Fibroblast of pulmonary artery (primary cell): ENCODE measurements around the gene PTPRD.
"Not testable (repeated sequence)": the region's sequence is repeated elsewhere in the genome, so short reads cannot be mapped to it uniquely, and the experiment has no call there.

Experiments
- DNase-seq: peaks from one replicate; pipeline ENCODE4 v3.0.0-alpha.2; 2010; ENCODE audit warnings: low read depth
- H3K4me3 ChIP-seq: replicated peaks from 2 replicates; pipeline ENCODE4 v1.5.1; 2011; ENCODE audit warnings: low read depth, mild to moderate bottlenecking, control low read depth, low read length, moderate library complexity
- TF ChIP-seq, protein P1 (sequence below): IDR thresholded peaks from 2 replicates; pipeline ENCODE4 v1.5.1; 2011; ENCODE audit warnings: mild to moderate bottlenecking, control low read depth, low read length, inconsistent platforms; ENCODE audit errors: missing control alignments

PTPRD gene

DNA sequence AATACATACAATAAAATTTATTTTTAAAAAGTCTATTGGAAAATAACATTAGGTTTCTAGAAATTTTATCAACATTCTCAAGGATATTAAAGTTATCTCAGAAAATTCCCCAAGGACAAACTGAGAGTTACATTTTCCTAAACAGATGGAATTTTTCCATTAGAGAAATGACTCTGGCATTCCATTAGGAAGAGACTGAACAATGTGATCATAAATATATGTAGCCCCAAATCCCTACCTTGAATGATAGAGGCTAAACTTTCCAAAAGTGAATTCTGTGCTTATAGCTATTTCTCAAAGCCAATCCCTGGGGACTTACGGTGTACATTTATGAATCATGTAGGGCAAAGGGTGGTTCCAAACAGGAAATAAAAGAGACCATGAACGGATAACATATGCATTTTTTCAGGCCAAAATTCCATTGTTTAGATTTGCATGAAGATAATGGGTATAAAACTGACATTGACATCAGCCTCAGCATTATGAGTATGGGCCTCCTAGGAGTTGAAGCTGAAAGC, 1632.2 kb downstream of the PTPRD start:
- TF ChIP-seq, protein P1, sequence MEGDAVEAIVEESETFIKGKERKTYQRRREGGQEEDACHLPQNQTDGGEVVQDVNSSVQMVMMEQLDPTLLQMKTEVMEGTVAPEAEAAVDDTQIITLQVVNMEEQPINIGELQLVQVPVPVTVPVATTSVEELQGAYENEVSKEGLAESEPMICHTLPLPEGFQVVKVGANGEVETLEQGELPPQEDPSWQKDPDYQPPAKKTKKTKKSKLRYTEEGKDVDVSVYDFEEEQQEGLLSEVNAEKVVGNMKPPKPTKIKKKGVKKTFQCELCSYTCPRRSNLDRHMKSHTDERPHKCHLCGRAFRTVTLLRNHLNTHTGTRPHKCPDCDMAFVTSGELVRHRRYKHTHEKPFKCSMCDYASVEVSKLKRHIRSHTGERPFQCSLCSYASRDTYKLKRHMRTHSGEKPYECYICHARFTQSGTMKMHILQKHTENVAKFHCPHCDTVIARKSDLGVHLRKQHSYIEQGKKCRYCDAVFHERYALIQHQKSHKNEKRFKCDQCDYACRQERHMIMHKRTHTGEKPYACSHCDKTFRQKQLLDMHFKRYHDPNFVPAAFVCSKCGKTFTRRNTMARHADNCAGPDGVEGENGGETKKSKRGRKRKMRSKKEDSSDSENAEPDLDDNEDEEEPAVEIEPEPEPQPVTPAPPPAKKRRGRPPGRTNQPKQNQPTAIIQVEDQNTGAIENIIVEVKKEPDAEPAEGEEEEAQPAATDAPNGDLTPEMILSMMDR = no peak
- no peak for DNase-seq
- H3K4me3 ChIP-seq = no peak overlapping the region

DNA sequence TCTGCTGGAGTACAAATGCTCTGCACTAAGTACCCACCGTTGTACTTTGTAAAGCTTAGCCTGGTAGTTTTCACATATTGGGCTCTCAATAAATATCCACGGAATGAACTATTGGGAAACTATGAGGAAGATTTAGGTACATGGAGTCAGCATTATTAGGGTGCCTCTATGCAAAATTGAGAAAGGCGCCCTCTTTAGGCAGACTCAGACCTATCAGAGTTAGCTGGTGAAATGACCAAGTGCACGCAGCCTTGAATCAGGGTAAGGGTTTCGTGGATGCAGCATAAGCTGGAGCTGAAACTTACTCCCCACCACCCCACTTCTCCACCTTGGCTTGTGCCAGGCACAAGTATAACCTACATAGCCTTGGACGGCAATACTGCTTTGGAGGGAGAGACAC, 1634.5 kb downstream of the PTPRD start:
- TF ChIP-seq, protein P1 = no peak
- no peak overlapping the region for H3K4me3 ChIP-seq
- DNase-seq = no peak

DNA sequence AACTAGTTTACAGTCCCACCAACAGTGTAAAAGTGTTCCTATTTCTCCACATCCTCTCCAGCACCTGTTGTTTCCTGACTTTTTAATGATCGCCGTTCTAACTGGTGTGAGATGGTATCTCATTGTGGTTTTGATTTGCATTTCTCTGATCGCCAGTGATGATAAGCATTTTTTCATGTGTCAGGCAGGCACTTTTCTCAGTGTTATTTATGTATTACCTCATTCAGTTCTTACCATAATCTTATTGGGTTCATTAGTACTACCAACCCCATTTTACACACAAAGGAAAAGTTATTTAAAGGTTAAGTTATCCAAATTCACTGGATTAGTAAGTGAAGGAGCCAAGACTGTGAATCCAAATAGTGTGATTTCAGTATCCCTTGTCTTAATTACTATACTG, 1644.5 kb downstream of the PTPRD start:
- DNase-seq, H3K4me3 ChIP-seq: not testable (repeated sequence)

DNA sequence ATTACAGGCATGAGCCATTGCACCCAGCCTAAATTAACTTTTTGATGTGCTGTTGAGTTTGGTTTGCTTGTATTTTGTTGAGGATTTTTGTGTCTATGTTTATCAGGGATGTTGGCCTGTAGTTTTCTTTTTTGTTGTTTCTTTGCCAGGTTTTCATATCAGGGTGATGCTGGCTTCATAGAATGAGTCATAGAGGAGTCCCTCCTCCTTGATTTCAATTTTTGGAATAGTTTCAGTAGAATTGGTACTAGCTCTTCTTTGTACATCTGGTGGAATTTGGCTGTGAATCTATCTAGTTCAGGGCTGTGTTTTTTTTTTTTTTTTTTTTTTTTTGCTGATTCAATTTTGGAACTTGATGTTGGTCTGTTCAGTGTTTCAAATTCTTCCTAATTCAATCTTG, 1648.9 kb downstream of the PTPRD start:
- no peak overlapping the region for H3K4me3 ChIP-seq
- DNase-seq = no peak
- TF ChIP-seq, protein P1 = no peak

DNA sequence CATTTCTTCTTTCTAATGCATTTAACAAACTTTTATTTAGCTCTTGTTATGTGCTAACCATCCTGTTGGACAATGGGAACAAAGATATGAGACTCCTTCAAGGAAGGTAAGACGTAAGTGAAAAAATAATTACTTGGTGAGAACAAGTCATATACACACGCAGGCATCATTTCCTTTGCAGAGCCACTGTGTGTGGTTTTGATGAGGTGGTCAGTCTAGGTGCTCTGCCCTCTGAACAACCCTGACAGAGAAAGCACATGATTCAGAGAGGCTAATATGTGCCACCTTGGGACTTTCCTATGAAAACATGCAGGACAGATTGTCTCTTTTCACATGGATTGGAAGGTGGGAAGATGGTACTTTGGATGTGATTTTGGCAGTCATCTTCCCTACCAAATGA, 1650.7 kb downstream of the PTPRD start:
- TF ChIP-seq, protein P1 = no peak
- no peak overlapping the region for H3K4me3 ChIP-seq
- no peak for DNase-seq

DNA sequence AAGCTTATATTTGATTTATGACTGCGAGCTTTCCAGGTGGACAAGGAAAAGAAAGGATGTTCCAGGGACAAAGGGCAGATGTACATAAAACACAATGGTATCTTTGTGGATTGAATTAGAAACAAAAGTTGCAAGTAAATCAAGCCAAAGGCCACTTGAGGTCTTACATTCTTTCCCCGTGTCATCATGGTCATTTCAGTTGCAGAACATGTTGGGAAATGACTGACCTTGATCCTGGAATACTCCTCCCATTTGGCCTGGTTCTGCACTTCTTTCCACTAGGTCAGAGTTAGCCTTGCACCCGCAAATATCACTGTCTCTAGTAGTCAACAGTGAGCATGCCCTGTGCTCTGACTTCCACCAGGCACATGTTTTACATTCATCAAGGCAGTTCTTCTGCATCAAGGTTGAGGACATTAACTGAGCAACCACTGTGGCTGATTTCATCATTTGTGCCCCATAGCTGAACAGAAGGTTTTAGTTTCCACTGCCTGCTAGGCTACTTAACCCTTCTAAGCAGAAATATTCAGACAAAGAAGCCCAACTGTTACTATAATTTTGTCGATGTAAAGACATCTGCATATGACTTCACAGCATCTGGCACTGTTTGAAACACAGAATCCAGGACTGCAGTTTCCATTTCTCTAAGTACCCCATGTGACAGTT, 1651.5 kb downstream of the PTPRD start:
- DNase-seq = no peak
- no peak overlapping the region for H3K4me3 ChIP-seq
- TF ChIP-seq, protein P1 = no peak

DNA sequence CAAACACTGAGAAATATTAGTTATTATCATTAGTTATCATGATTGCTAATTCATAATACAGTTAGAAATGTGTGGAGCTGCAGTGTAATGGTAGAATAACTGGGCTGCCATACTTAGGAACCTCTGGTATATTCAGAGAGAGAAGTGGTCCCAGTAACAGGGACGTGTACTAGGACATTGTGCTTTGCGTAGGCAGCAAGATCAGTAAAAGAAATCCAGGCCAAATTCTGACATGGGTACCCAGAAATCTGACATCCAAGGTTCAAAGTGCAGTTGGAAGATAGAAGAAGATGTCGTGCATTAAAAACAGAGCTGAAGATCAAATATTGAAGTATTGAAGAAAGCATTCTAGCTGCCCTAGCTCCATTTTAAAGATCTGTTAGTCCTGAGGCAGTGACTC, 1652.5 kb downstream of the PTPRD start:
- DNase-seq = no peak
- H3K4me3 ChIP-seq = no peak overlapping the region
- TF ChIP-seq, protein P1 = no peak
